ENCODE results near the gene SERBP1.

DNA sequence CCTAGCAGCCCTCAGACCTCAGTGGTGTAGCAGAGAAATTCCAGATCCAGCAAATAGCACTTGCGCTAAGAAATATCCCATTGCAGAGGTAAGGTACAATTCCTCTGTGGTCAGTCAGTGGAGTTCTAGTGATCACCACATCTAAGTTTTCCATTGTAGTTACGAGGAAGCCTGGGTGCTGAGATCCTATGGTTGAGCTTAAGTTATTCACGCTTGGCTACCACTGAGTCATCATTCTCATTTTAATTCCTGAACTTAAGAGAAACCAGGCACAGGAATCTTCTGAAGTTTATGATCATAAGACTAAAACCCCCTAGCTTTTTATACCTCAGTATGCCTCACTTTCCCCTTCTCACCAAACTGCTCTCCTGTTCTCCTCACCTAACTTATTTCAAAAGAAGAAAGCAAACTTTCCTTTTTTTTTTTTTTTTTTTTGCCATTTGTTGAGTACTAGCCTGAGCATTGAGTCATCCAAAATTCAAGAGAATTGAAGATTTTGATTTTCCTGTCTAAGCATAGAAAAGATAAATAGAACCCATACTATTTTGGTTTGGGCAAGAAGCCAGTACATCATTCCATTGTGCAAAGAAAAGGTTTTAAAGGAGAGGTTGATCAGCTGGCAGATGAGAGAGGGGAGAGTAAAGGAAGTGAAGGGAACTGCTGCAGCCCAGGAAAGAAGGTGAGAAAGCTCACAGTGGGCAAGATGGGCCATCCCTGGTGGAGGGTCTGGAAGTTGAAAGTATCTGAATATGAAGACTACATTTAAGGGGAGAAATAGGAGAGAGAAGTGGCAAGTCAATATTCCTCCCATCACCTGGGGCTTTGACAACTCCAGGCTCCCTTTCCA is 39.9 kb downstream of the SERBP1 start:
- TF ChIP-seq, protein P1, sequence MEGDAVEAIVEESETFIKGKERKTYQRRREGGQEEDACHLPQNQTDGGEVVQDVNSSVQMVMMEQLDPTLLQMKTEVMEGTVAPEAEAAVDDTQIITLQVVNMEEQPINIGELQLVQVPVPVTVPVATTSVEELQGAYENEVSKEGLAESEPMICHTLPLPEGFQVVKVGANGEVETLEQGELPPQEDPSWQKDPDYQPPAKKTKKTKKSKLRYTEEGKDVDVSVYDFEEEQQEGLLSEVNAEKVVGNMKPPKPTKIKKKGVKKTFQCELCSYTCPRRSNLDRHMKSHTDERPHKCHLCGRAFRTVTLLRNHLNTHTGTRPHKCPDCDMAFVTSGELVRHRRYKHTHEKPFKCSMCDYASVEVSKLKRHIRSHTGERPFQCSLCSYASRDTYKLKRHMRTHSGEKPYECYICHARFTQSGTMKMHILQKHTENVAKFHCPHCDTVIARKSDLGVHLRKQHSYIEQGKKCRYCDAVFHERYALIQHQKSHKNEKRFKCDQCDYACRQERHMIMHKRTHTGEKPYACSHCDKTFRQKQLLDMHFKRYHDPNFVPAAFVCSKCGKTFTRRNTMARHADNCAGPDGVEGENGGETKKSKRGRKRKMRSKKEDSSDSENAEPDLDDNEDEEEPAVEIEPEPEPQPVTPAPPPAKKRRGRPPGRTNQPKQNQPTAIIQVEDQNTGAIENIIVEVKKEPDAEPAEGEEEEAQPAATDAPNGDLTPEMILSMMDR (conservative IDR thresholded peaks at IDR 0.05; ENCODE audit: low read depth, low read length): no peak
- no peak for TF ChIP-seq EZH2 (IDR thresholded peaks at IDR 0.05; ENCODE audit: borderline replicate concordance, low read depth, low read length, poor library complexity, severe bottlenecking)

Data from A673 (cell line).